GM19239 (cell line): ENCODE data around the gene MAGI2.

Experiments used
- DNase-seq: peaks from one replicate; pipeline ENCODE4 v3.0.0; 2011; ENCODE audit warnings: low spot score; ENCODE audit not compliant: insufficient read length
- FAIRE-seq: peaks from 2 replicates; lab custom pipeline; 2011; peaks lifted over from hg19 to GRCh38; lab: Jason Lieb, UNC

The MAGI2 gene

DNA sequence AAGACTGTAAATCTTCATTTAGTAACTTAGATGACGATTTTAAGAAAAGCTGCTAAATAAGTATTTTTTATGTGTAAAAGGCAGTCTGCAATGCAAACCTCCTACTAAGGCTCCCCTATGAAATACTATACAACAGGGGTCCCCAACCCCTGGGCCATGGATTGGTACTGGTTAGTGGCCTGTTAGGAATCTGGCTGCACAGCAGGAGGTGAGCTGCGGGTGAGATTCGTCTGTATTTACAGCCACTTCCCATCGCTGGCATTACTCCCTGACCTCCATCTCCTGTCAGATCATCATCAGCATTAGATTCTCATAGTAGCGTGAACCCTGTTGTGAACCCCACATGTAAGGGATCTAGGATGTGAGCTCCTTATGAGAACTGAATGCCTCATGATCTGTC lies 580.4 kb downstream of the MAGI2 start:
- FAIRE-seq (no peak), DNase-seq (no peak)

DNA sequence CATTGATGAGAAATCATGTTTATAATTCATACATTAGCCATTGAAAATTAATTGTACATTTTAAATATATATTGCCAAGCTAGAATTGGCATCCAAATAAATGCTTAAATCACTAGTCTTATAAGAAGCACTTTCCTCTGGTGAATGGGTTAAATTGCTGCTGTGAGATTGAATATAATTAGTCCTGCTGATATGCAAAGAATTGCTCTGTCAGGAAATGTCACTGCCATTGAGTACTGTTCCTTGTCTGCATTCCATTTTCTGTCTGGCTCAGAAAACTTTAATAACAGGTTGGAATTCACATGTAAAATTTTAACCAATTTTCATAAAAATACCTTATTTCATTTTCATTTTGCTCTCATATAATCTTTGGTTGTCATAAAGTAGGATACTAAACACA lies 589.1 kb downstream of the MAGI2 start:
- DNase-seq, result no peak
- FAIRE-seq, result no peak

DNA sequence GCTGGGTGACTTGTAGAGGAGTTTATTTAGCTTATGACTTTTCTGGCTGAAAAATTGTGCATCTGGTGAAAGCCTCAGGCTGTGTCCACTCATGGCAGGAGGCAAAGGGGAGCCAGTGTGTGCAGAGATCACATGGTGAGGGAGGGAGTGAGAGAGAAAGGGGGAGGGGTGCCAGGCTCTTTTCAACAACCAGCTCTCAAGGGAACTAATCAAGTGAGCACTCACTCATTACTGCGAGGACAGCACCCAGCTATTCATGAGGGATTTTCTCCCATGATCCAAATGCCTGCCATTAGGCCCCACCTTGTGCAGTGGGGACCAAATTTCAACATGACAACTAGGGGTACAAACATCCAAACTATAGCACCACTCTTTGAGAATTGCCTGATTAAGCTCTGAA lies 590.2 kb downstream of the MAGI2 start:
- no peak for DNase-seq

DNA sequence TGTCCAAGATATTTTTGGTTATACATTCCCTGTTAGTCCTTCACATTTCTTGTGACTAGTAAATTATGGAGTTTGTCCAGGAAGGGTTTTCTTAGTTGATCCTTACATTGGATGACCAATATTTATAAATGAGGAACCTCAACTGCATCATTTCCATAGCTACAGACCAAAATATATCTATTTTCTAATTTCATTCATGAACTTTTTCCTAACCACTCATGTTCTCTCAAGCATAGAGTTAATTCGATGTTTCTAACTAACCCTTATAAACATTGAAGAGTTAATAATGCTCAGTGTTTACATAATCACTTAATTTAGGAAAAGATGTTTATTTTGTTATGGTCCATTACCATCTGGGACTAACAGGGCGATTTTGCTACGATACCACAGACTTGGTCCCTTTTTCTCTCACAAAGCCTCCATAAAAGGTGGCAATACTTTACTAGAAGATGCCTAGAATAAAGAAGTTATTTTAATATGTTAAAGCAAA lies 591.0 kb downstream of the MAGI2 start:
- no peak for FAIRE-seq
- no peak for DNase-seq

More for the DNA sequence above, 590.2 kb downstream of the MAGI2 start:
- FAIRE-seq, result no peak

DNA sequence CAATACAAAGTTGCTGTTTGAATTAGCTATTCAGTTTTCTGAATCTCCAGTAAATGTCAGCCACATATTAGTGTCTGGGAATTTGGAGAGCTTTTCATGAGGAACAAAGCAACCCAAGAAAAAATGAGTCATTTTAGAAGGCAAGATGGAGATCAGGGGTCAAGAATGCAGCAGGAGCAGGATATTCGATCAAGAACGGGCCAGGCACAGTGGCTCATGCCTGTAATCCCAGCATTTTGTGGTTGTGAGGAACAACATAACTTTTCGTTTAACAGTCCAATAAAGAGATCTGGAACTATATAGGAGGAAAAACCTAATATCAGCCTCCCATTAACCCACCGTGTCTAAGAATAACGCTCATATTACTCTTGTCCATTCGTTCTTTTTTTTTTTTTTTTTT lies 600.5 kb downstream of the MAGI2 start:
- FAIRE-seq, result no peak
- DNase-seq, result no peak

DNA sequence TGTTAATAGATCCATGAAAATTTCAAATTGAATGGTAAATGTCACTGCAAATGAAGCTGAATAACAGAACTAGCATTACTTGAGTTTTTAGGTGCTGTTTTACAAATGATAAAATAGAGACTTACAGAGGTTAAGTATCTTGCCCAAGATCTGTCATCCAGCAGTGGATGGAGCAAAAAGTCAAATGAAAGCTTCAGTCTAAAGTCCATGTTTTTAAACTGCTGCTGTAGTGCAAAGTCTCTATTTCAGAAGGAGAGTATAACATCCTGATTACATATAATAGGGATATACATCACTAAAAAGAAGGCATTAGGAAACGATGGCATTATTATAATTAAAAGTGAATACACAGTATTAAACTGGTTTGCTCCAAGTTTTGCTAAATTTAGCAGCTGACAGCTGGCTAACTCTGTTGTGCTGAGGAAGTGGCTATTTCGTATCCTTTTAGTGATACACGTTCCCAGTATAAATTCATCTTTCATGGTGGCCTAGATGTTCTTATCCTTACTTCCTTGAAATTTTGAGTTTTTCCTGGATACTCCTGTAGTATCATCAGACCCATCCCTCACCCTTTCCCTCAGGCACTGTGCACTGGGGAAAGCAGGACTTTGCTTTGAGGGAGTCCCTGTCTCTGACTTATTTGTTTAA lies 603.2 kb downstream of the MAGI2 start:
- no peak for FAIRE-seq
- DNase-seq, result no peak

DNA sequence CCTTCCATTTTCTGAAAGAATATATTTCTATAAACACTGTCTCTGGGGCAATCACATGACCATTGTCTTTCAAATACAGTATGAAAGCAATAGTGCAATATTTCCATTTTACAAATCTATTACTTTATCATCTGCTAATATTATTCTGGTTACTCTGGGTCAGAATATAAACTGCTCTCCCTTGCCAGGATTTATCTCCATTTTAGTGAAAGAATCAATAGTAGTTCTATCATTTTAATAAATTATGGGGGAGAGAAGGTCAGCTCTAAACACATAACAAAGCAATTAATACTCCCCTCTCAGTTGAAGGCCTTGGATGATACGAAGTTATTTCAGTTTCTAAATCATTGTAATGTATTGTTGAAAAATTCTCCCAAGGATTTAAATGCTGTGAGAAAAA lies 608.3 kb downstream of the MAGI2 start:
- DNase-seq, result no peak
- FAIRE-seq, result no peak

DNA sequence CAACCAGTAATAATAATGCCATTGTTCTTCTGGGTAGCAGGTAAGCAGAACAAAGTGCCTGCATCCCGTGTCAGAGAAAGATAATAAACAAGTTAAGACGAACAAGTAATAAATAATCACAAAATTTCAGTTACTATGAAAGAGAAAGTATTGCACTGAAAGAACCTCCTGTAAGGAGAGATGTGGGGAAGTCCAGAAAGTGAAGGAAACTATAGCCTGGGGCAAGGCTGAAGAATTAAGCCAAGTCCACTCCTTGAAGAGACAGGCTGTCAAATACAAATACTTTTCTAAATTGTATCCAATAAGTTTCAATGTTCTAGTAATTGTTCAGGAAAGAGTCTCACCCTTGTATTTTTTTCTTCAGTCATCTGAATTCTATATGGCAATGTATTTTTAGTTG lies 611.4 kb downstream of the MAGI2 start:
- DNase-seq (no peak), FAIRE-seq (no peak)

DNA sequence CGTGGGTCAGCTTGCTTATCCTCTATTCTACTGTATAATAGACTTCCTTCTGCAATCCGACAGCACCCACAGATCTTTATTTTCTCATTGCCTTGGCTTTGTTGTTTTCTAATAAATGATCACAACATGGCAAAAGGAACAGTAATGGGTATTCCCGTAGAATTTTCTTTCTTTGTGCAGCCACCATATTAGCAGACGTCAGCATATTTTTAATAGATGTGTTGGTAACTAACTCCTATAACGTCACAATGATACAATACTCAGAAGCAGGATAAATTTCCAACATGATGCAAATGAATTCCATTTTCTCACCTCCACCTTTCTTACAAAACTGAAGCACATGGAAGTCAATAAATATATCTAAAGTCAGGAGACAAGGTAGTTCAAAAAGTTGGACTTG lies 617.6 kb downstream of the MAGI2 start:
- FAIRE-seq (no peak), DNase-seq (no peak)

DNA sequence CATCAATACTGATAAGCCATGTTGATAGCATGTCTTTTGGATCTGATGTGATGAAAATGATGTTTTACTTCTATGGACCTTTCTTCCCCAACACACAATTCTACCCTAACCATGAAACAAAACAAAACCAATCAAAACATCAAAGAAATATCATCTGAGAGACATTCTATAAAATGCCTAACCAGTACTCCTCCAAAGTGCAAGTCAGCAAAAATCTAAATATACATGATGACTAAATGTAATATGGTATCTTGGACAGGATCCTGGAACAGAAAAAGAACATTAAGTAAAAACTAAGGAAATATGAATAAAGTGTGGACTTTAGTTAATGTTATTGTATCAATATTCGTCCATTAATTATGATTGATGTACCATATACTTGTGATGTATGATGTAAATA lies 625.1 kb downstream of the MAGI2 start:
- FAIRE-seq (no peak), DNase-seq (no peak)

DNA sequence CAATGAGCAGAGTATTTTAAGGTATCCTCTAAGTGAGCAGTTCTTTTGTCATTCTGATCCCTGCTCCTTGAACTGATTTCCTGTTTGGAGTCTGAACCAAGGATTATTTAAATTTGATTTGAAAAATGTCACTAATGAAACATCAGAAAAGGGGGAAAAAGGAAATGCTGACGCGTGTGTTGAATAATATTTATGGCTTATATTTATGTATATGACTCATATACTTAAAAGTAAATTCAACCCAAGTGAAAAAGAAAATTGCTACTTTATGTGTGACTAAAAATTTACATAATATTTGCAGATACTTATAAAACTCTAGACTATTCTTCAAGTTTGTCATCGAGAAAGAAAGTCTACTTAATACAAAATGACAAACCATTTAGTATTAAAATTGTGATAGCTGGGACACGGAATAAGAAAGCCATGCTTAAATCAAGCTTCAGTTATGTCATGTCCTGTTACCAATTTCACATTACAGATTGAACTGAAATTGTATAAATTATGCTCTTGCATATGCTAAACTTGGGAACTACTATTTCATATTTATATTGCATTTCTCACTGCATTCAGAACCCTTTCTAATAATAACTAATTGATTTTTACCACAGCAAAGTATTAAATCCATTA lies 649.9 kb downstream of the MAGI2 start:
- no peak for DNase-seq
- FAIRE-seq, result no peak

DNA sequence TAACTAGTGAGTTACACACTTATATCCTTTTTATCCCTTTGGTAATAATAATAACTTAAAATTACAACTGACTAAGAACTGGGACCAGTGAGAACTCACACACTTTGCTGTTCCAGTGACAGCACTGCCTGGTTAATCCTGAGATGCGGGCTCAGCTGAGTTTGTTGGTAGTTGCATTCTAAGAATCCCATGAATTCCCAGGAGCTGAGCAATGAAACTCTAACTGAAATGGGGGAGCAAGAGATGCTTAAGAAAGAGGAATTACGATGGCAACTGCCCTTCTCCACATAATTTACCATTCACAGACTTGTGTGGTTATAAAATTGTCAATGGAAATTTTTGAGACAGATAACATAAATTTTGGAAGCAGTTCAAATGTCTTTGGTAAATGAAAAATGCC lies 659.4 kb downstream of the MAGI2 start:
- FAIRE-seq, result no peak
- no peak for DNase-seq

DNA sequence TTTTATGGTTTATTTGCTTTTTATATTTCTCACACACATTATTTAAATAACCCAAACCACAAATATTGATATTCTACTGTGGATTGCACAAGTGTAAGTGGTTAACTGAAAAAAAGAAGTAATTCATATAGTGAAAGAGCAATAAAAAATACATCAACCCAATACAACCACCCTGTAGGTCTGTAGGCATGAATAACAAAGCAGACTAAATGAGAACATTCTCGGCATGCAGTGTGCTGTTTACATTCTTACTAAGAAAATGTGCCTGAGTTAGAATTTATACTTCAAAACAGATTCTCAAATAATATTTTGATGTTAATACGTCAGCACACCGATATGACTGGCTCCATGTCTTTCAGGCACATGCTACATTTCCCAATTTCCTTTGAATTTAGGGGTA lies 660.8 kb downstream of the MAGI2 start:
- no peak for FAIRE-seq
- no peak for DNase-seq

DNA sequence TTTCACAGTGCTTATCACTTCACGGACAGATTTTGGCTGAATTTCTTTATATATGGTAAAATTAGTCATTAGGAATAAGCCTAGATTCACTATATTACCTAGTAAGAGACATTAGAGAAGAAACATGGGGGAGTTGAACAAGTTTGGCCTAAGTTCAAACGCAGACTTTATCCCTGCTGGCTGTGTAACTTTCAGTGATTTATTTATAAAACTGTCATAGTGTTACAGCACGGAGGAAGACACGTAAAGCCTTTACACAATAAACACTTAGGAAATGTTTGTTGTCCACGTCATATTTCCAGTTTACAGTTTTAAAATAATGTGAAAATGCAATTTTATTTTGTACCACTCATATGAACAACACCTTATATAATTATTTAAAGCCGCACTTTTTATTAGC lies 661.5 kb downstream of the MAGI2 start:
- DNase-seq (no peak), FAIRE-seq (no peak)

DNA sequence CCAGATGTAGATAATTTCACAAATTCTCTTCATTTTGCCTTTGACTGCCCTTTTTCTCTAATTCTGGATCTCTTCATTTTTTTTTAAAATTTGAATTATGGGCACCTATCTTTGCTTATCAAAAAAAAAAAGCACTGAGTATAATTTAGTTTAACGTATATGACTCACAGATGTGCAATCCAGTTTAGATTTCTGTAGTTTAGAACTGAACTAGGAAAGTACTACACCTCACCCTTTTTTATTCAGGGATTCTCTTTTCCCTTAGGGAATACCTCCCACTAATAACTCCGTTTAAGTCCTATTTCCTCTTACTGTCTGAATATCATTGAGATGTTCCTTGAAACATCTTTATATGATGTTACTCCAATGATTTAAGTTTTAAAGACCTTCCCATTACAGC lies 665.0 kb downstream of the MAGI2 start:
- no peak for DNase-seq
- no peak for FAIRE-seq

DNA sequence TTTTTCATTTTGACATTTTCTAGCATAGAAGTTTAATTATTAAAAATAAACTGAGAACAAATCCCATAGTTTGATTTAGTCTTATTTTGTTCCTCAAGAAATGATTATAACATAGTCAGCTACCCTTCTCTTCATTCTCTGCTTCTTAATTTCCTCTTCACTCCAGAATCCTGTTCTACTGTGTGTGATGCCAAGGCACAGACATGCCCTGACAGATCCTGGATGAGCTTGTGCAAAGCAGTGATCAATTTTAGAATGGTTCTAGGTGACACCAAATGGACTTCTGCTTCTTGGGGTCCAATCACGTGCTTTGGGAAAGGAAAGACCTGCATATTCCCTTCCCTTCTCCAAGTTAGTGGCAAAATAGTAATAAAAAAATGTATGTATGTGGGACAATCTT lies 665.6 kb downstream of the MAGI2 start:
- DNase-seq (no peak), FAIRE-seq (no peak)

DNA sequence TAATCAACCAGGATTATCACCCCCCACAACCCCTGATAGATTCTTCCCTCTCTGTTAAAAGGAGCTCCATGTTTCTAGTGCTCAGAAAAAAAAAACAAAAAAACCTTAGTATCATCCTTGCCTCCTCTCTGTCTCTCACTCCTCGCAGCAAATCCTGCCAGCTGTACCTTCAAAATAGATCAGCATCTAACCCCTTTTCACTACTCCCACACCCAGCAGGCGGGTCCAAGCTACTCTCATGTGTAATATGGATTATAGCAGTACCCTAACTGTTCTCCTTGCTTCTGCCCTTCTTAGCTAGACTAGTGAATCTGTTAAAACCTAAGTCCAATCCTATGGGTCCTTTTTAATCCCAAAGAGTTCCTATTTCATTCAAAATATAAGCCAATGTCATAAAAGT lies 667.4 kb downstream of the MAGI2 start:
- FAIRE-seq, result no peak

DNA sequence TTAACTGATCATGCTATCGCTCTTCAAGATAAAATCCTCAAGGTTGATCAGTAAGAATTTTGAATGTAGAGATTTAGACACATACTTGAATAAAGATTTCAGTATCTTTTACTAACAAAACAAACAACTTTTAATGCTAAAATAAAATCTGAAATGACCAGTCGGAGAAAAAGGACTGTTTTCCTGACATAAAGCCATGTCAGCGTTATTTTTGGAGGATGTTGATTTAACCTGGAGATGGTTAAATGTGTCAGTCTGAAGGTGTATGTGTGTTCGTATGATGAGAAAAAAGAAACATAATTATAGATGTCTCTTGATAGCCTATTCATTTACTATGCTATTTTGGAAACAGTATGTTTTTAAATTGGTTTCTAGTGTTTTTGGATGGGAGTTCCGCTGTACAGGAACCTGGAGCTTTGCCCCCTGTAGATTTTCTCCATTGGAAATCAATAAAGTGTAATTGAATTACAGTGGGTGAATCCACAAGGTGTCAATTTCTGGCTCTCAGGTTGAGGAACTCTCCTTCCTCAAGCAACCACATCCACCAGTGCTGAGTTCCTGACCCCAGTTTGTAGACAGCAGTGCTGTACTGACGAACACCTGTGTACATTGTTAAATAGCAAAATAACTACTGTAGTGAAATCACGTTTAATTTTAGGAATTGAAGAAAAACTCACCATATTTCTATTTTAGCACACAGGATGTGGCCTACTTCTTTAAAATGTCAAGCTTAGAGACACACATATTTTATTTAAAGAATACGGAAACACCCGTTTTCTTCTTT lies 670.1 kb downstream of the MAGI2 start:
- FAIRE-seq (no peak), DNase-seq (no peak)

More for the DNA sequence above, 667.4 kb downstream of the MAGI2 start:
- DNase-seq, result no peak

DNA sequence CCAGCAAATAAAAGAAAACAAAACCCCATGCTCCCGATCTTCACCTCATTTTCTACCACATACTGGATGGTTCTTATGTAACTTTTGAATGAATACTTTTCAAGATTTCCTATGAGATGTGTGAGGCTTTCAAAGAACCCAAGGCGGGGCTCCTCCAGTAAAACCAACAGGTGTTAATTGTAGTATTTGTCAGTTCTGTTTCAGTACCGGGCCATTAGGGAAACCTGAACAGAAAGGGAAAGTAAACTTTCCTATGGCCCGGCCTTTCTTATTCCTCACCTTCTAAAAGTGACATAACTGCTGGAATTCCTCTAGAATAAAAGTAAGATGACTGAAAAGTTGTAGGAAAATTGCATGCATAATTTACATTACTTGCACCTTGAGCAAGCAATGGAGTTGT lies 672.9 kb downstream of the MAGI2 start:
- no peak for DNase-seq
- FAIRE-seq, result no peak

DNA sequence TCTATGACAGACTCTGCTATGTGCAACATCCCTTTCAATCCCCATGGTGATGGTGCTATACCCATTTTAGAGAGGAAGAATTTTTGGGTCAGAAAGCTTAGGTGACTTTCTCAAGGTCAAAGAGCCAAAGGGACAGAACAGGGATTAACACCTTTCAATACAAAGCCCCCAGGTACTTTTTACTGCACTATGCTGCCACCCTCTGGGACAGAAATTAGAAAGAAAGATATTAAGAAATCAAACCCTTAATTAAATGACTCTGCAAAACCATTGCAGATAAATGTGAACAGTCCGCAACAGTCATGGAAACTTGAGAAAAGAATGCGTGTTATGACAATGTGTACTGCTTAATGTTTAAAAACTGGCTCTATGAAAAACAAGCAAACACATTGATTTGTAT lies 673.7 kb downstream of the MAGI2 start:
- FAIRE-seq, result no peak
- no peak for DNase-seq

DNA sequence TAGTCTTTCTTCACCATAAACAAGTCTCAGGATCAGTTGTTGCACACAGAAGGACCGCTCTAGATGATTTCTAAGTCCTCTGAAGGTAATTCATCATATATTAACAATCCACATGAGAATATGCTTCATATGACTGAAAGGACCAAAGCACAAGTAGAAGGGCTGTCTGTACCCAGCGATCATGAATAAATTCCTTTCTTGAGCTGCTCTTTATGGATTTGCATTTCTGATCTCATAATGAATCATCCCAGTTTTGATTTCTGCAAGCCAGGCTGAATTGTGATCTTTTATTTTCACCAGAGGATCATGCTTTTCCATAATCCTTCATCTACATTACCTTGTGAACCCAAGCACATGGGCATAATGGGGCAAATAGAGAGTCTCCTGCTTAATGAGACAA lies 675.6 kb downstream of the MAGI2 start:
- no peak for DNase-seq
- no peak for FAIRE-seq
